ENCODE data around the gene GJB5.

The GJB5 gene

GRCh38 chr1:34743775-34744174, 11.1 kb upstream of the GJB5 start:
- DNase-seq (ENCODE audit: low spot score) (no peak), ATAC-seq (ENCODE audit: low read depth) (no peak)
- H3K27me3 ChIP-seq (ENCODE audit: insufficient read depth, poor library complexity, severe bottlenecking), result no peaks in the 10 kb centered on the region
- no peaks in the 10 kb centered on the region for H3K4me1 ChIP-seq (ENCODE audit: insufficient read depth, poor library complexity, severe bottlenecking)
- H3K36me3 ChIP-seq (ENCODE audit: low read depth), result no peaks in the 10 kb centered on the region
- no peak for TF ChIP-seq CTCF (IDR thresholded peaks at IDR 0.05; ENCODE audit: poor library complexity, severe bottlenecking)
- no peak overlapping the region for H3K27ac ChIP-seq (ENCODE audit: poor library complexity, severe bottlenecking)
- H3K9me3 ChIP-seq (ENCODE audit: severe bottlenecking), result no peaks in the 10 kb centered on the region
- H3K4me3 ChIP-seq (ENCODE audit: severe bottlenecking), result no peak overlapping the region

GRCh38 chr1:34744851-34745250, 10.0 kb upstream of the GJB5 start:
- no peak for TF ChIP-seq CTCF (IDR thresholded peaks at IDR 0.05; ENCODE audit: poor library complexity, severe bottlenecking)
- no peak for DNase-seq (ENCODE audit: low spot score)
- no peaks in the 10 kb centered on the region for H3K9me3 ChIP-seq (ENCODE audit: severe bottlenecking)
- no peaks in the 10 kb centered on the region for H3K27me3 ChIP-seq (ENCODE audit: insufficient read depth, poor library complexity, severe bottlenecking)
- H3K36me3 ChIP-seq (ENCODE audit: low read depth), result no peaks in the 10 kb centered on the region
- H3K4me1 ChIP-seq (ENCODE audit: insufficient read depth, poor library complexity, severe bottlenecking), result no peaks in the 10 kb centered on the region
- no peak overlapping the region for H3K27ac ChIP-seq (ENCODE audit: poor library complexity, severe bottlenecking)
- no peak for ATAC-seq (ENCODE audit: low read depth)
- H3K4me3 ChIP-seq (ENCODE audit: severe bottlenecking), result no peak overlapping the region

- no peak for ATAC-seq (ENCODE audit: low read depth)
- no peak for TF ChIP-seq CTCF (IDR thresholded peaks at IDR 0.05; ENCODE audit: poor library complexity, severe bottlenecking)
- no peaks in the 10 kb centered on the region for H3K36me3 ChIP-seq (ENCODE audit: low read depth)
Observed at GRCh38 chr1:34745666-34746065, 9.2 kb upstream of the GJB5 start.

GRCh38 chr1:34746101-34746500, 8.7 kb upstream of the GJB5 start:
- no peaks in the 10 kb centered on the region for H3K27me3 ChIP-seq (ENCODE audit: insufficient read depth, poor library complexity, severe bottlenecking)
- ATAC-seq (ENCODE audit: low read depth) (no peak), DNase-seq (ENCODE audit: low spot score) (no peak)
- H3K4me3 ChIP-seq (ENCODE audit: severe bottlenecking), result no peak overlapping the region
- H3K36me3 ChIP-seq (ENCODE audit: low read depth), result no peaks in the 10 kb centered on the region
- H3K9me3 ChIP-seq (ENCODE audit: severe bottlenecking), result no peaks in the 10 kb centered on the region
- no peak for TF ChIP-seq CTCF (IDR thresholded peaks at IDR 0.05; ENCODE audit: poor library complexity, severe bottlenecking)
- H3K4me1 ChIP-seq (ENCODE audit: insufficient read depth, poor library complexity, severe bottlenecking), result no peaks in the 10 kb centered on the region
- no peak overlapping the region for H3K27ac ChIP-seq (ENCODE audit: poor library complexity, severe bottlenecking)

More at GRCh38 chr1:34745666-34746065, 9.2 kb upstream of the GJB5 start:
- no peak overlapping the region for H3K27ac ChIP-seq (ENCODE audit: poor library complexity, severe bottlenecking)
- H3K4me3 ChIP-seq (ENCODE audit: severe bottlenecking), result no peak overlapping the region
- H3K9me3 ChIP-seq (ENCODE audit: severe bottlenecking), result no peaks in the 10 kb centered on the region
- no peaks in the 10 kb centered on the region for H3K27me3 ChIP-seq (ENCODE audit: insufficient read depth, poor library complexity, severe bottlenecking)
- no peak for DNase-seq (ENCODE audit: low spot score)
- H3K4me1 ChIP-seq (ENCODE audit: insufficient read depth, poor library complexity, severe bottlenecking), result no peaks in the 10 kb centered on the region

- no peak for TF ChIP-seq CTCF (IDR thresholded peaks at IDR 0.05; ENCODE audit: poor library complexity, severe bottlenecking)
- Histone ChIP-seq H3K9me3 (ENCODE audit: severe bottlenecking) (no peaks in the 10 kb centered on the region), H3K36me3 (ENCODE audit: low read depth) (no peaks in the 10 kb centered on the region), H3K4me3 (ENCODE audit: severe bottlenecking) (no peak overlapping the region), H3K27me3 (ENCODE audit: insufficient read depth, poor library complexity, severe bottlenecking) (no peaks in the 10 kb centered on the region), H3K4me1 (ENCODE audit: insufficient read depth, poor library complexity, severe bottlenecking) (no peaks in the 10 kb centered on the region), H3K27ac (ENCODE audit: poor library complexity, severe bottlenecking) (no peak overlapping the region)
- DNase-seq (ENCODE audit: low spot score), result peak; percentile 11
- no peak for ATAC-seq (ENCODE audit: low read depth)
Observed at GRCh38 chr1:34746785-34747637, 7.8 kb upstream of the GJB5 start.
